RWPE2 (cell line): ENCODE data around the gene ARSA.
A peak's percentile ranks its signal among the peaks of the same experiment; 100 is the strongest.

Experiments
- ATAC-seq: fragments of 200-7000 bp; cut with Tn5 transposase; 3 replicates; pipeline ENCODE4 v1.9.1; 2021; ENCODE audit warnings: low read depth
- DNase-seq: peaks from one replicate; pipeline ENCODE4 v3.0.0-alpha.2; 2020; ENCODE audit warnings: low spot score
- H3K27ac ChIP-seq: fragments of 450-650 bp; 2 replicates; pipeline ENCODE4 v1.5.1; 2017; ENCODE audit warnings: mild to moderate bottlenecking; ENCODE audit not compliant: poor library complexity, severe bottlenecking
- H3K27me3 ChIP-seq: fragments of 250-450 bp; sonication (Bioruptor Pico); 2 replicates; pipeline ENCODE4 v1.5.1; 2021; ENCODE audit warnings: mild to moderate bottlenecking, moderate library complexity; ENCODE audit not compliant: insufficient read depth, poor library complexity, severe bottlenecking
- H3K36me3 ChIP-seq: fragments of 250-450 bp; sonication (Bioruptor Pico); 2 replicates; pipeline ENCODE4 v1.5.1; 2020; ENCODE audit warnings: low read depth, mild to moderate bottlenecking, moderate library complexity
- H3K4me1 ChIP-seq: fragments of 250-450 bp; sonication (Bioruptor Pico); 2 replicates; pipeline ENCODE4 v1.5.1; 2021; ENCODE audit warnings: mild to moderate bottlenecking, moderate library complexity; ENCODE audit not compliant: insufficient read depth, poor library complexity, severe bottlenecking
- H3K4me3 ChIP-seq: fragments of 250-450 bp; sonication (Bioruptor Pico); 2 replicates; pipeline ENCODE4 v1.5.1; 2021; ENCODE audit warnings: mild to moderate bottlenecking, moderate library complexity; ENCODE audit not compliant: severe bottlenecking
- H3K9me3 ChIP-seq: fragments of 250-450 bp; sonication (Bioruptor Pico); 2 replicates; pipeline ENCODE4 v1.5.1; 2021; ENCODE audit warnings: mild to moderate bottlenecking, moderate library complexity; ENCODE audit not compliant: severe bottlenecking
- CTCF ChIP-seq: fragments of 450-650 bp; IDR thresholded peaks from one replicate; pipeline ENCODE4 v1.5.1; 2017; ENCODE audit warnings: mild to moderate bottlenecking, moderate library complexity; ENCODE audit not compliant: poor library complexity, severe bottlenecking

Gene ARSA

GRCh38 chr22:50605002-50605612, 22.8 kb downstream of the ARSA start:
- no peaks in the 10 kb centered on the region for H3K9me3 ChIP-seq
- peaks cover 29% of the 10 kb centered on the region for H3K27me3 ChIP-seq
- ATAC-seq (no peak), DNase-seq (peak; percentile 47)
- H3K27ac ChIP-seq, result no peak overlapping the region
- no peak for TF ChIP-seq CTCF
- H3K4me1 ChIP-seq, result no peaks in the 10 kb centered on the region
- no peak overlapping the region for H3K4me3 ChIP-seq
- H3K36me3 ChIP-seq, result no peaks in the 10 kb centered on the region

DNA sequence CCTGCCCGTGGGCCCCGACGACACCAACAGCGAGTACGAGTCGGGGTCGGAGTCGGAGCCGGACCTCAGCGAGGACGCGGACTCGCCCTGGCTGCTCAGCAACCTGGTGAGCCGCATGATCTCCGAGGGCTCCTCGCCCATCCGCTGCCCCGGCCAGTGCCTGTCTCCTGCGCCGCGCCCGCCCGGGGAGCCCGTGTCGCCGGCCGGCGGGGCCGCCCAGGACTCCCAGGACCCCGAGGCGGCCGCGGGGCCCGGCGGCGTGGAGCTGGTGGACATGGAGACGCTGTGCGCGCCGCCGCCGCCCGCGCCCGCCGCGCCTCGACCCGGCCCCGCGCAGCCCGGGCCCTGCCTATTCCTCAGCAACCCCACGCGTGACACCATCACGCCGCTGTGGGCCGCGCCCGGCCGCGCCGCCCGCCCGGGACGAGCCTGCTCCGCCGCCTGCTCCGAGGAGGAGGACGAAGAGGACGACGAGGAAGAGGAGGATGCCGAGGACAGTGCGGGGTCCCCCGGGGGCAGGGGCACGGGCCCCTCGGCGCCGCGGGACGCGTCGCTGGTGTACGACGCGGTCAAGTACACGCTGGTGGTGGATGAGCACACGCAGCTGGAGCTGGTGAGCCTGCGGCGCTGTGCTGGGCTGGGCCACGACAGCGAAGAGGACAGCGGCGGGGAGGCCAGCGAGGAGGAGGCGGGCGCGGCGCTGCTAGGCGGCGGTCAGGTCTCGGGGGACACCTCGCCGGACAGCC, 23.5 kb downstream of the ARSA start:
- Histone ChIP-seq H3K4me3 (no peak overlapping the region), H3K27me3 (peaks cover 35% of the 10 kb centered on the region), H3K4me1 (no peaks in the 10 kb centered on the region), H3K9me3 (no peaks in the 10 kb centered on the region), H3K36me3 (no peaks in the 10 kb centered on the region), H3K27ac (no peak overlapping the region)
- DNase-seq (peak; percentile 41), ATAC-seq (no peak)
- TF ChIP-seq CTCF, result no peak

- peak; percentile 54 for DNase-seq
- H3K27me3 ChIP-seq, result peaks cover 35% of the 10 kb centered on the region
- H3K36me3 ChIP-seq, result no peaks in the 10 kb centered on the region
- ATAC-seq, result no peak
- no peaks in the 10 kb centered on the region for H3K4me1 ChIP-seq
- no peak for TF ChIP-seq CTCF
- no peak overlapping the region for H3K27ac ChIP-seq
- no peaks in the 10 kb centered on the region for H3K9me3 ChIP-seq
- H3K4me3 ChIP-seq, result no peak overlapping the region
Measured at GRCh38 chr22:50603511-50604255, 24.3 kb downstream of the ARSA start.

DNA sequence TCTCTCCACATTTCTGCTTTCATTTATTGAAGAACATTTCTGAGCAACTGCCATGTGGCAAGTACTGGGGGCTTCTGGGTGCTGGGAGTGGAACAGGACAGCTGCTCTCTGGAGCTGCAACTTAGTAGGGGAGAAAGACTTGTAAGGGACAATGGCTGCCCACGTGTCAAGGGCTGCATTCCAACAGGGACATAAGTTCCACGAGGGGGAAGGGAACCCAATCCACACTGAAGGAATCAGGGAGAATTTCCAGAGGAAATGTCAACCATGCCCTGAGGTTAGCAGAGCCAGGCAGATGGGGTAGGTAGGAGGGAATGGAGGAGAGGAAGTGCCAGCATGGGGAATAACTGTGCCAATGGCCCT, 25.6 kb downstream of the ARSA start:
- TF ChIP-seq CTCF, result no peak
- Histone ChIP-seq H3K9me3 (no peaks in the 10 kb centered on the region), H3K4me1 (no peaks in the 10 kb centered on the region), H3K4me3 (no peak overlapping the region), H3K36me3 (no peaks in the 10 kb centered on the region), H3K27ac (no peak overlapping the region), H3K27me3 (peaks cover 35% of the 10 kb centered on the region)
- ATAC-seq, result no peak
- no peak for DNase-seq
